ENCODE data around the gene TET1. TPM values are rescaled to one million over a fixed set of nuclear protein-coding genes. Genes with fewer than 3 reads are reported as not detected.

TET1 gene
- total and polyA plus RNA-seq, 9 of the 15 experiments (the other 6 are each of a cell fraction or from before 2014, with no cell fraction given) = 2.6 to 21.3 (median 11.6) TPM

DNA sequence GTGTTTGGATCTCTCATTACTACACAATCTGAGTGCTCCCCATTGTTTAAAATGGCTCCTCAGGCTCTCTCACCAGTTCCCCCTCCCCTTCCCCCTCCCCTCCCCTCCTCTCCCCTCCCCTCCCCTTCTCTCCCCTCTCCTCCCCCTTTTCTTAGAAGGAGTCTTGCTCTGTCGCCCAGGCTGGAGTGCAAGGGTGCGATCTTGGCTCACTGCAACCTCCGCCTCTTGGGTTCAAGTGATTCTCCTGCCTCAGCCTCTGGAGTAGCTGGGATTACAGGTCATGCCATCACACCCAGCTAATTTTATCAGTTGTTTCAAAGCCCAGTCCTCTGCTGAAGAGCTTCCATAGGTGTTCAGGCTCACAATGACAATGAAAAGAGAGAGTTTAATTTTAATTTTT, 157.3 kb downstream of the TET1 start:
- Histone ChIP-seq H3K9me3 (replicated peaks; ENCODE audit: control insufficient read depth, insufficient read depth, low read depth, low read length) (peaks cover 6% of the 10 kb centered on the region; the same call in 1 of the 2 replicates), H3K9me1 (ENCODE audit: control insufficient read depth, insufficient read depth, low read length) (no peaks in the 10 kb centered on the region), H3K79me2 (ENCODE audit: control insufficient read depth, insufficient read depth, low read length) (peaks cover 15% of the 10 kb centered on the region), H3K27me3 (ENCODE audit: control insufficient read depth in 2 of 2, insufficient read depth in 2 of 2, low read length in 2 of 2) (no peaks in the 10 kb centered on the region), H3K9ac (ENCODE audit: insufficient read depth in 1 of 2, low read depth in 2 of 2, low read length in 2 of 2) (no peak overlapping the region), H3K4me1 (replicated peaks in 1 of 2; ENCODE audit: control insufficient read depth in 2 of 2, insufficient read depth in 2 of 2, low read length in 2 of 2) (peaks cover 0 to 16% of the 10 kb centered on the region in 2 experiments; a peak in 3 of 5 replicates), H3K36me3 (ENCODE audit: control insufficient read depth, insufficient read depth, low read length) (peaks cover 3% of the 10 kb centered on the region; the same call in 1 of the 3 replicates), H3K4me3 (no peak overlapping the region), H2AFZ (ENCODE audit: low read depth, low read length) (peak overlapping the region; percentile 82), H4K20me1 (replicated peaks; ENCODE audit: control insufficient read depth, insufficient read depth, low read length) (no peaks in the 10 kb centered on the region), H3K4me2 (ENCODE audit: insufficient read depth, low read length) (no peak overlapping the region), H3K27ac (ENCODE audit: extremely low read depth, low read depth, low read length) (no peak overlapping the region)
- intact Hi-C loops (cut with micrococcal nuclease) = no loop called here
- ChIA-PET POLR2A (interaction anchor here (1.8 kb wide), 1 partner anchor 21 kb away, joined by 4 read pairs; no protein-coding TSS in a partner anchor), CTCF (ENCODE audit: low intra/inter-chr PET ratio) (interaction anchor here (0.5 kb wide), 1 partner anchor 959 kb away, joined by 3 read pairs; no protein-coding TSS in a partner anchor)
- peak in 1 of 4 experiments; percentile 14 for DNase-seq (ENCODE audit: extremely low read depth in 1 of 4, low spot score in 3 of 4)
- TF ChIP-seq YY1 (IDR thresholded peaks at IDR 0.05; ENCODE audit: borderline replicate concordance in 1 of 3, control insufficient read depth in 1 of 3, extremely low read depth in 1 of 3, insufficient read depth in 3 of 3, insufficient read length in 1 of 3, insufficient replicate concordance in 2 of 3, low read depth in 1 of 3, low read length in 2 of 3) (peak in 1 of 3 experiments; percentile 36), ARID2 (IDR thresholded peaks at IDR 0.05) (no peak), ELF2 (CRISPR knock-in tag; IDR thresholded peaks at IDR 0.05) (no peak), HDGF (IDR thresholded peaks at IDR 0.05) (no peak)
- BruUV-seq (replicated peaks) = no TSS peak
- in situ Hi-C loops (cut with MboI) = no loop called here
- no peak for FAIRE-seq
- 47% methylated on average over 3 of the region's 3 CpGs for WGBS (ENCODE audit: insufficient coverage, low coverage, missing lambda C conversion rate)
- ATAC-seq = no peak

Data from K562 (cell line).